ENCODE measurements around the gene PCBD1. TPM values are rescaled to one million over a fixed set of nuclear protein-coding genes. Genes with fewer than 3 reads are reported as not detected.

The PCBD1 gene
- total RNA-seq, 1 donor from 2014 or later = 162 TPM

- no peak overlapping the region for H3K4me3 Mint-ChIP-seq (ENCODE audit: low read depth)
- no peaks in the 10 kb centered on the region for H3K36me3 Mint-ChIP-seq (ENCODE audit: insufficient read depth)
- H3K4me1 Mint-ChIP-seq (ENCODE audit: low read depth) = no peaks in the 10 kb centered on the region
Measured at GRCh38 chr10:70927189-70927943, 39.0 kb upstream of the PCBD1 start.

DNA sequence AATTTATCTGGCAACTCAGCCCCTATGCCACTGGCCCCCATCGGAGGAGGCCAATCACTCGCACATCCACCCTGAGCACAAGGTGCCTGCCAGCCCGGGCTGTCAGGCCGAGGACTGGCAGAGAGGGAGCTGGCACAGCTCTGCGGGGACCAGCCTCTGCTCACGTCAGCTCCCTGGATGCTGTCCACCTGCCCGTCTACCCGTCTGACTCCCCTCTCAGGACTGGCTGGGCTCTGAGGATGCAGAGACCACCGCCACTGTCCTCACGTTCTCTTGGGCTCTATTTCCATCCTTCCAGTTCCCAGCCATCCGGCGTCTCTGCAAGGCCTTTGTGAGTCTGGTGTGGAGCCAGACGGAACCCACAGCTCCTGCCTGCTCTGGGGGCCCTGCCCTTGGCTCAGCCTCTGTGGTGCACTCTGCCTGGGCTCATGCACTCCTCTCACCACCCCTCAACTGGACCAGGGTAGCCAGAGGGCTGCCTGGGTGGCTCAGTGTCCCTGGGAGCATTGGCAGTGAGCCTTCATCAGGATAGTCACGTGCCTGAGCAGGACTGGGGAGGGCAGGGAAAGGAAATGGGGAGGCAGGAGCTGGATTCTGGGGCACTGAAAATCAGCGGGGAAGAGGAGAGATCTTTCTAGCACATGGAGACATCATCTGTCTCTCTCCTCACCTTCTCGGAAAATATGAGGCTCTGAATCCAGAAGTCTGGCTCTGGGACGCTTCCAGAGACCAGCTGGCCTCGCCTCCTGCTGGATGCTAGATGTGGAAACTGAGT is 38.0 kb upstream of the PCBD1 start:
- Mint-ChIP-seq H3K4me3 (ENCODE audit: low read depth) (no peak overlapping the region), H3K4me1 (ENCODE audit: low read depth) (no peaks in the 10 kb centered on the region), H3K36me3 (ENCODE audit: insufficient read depth) (no peaks in the 10 kb centered on the region), H3K9me3 (ENCODE audit: low read depth) (no peaks in the 10 kb centered on the region), H3K27me3 (peaks cover 49% of the 10 kb centered on the region), H3K27ac (no peak overlapping the region)
- TF ChIP-seq CTCF (IDR thresholded peaks at IDR 0.05; ENCODE audit: unreplicated experiment) = no peak
- DNase-seq (ENCODE audit: low spot score, unreplicated experiment) = no peak

More at GRCh38 chr10:70927189-70927943, 39.0 kb upstream of the PCBD1 start:
- Mint-ChIP-seq H3K9me3 (ENCODE audit: low read depth) (no peaks in the 10 kb centered on the region), H3K27ac (no peak overlapping the region), H3K27me3 (peaks cover 48% of the 10 kb centered on the region)
- no peak for TF ChIP-seq CTCF (IDR thresholded peaks at IDR 0.05; ENCODE audit: unreplicated experiment)
- no peak for DNase-seq (ENCODE audit: low spot score, unreplicated experiment)

DNA sequence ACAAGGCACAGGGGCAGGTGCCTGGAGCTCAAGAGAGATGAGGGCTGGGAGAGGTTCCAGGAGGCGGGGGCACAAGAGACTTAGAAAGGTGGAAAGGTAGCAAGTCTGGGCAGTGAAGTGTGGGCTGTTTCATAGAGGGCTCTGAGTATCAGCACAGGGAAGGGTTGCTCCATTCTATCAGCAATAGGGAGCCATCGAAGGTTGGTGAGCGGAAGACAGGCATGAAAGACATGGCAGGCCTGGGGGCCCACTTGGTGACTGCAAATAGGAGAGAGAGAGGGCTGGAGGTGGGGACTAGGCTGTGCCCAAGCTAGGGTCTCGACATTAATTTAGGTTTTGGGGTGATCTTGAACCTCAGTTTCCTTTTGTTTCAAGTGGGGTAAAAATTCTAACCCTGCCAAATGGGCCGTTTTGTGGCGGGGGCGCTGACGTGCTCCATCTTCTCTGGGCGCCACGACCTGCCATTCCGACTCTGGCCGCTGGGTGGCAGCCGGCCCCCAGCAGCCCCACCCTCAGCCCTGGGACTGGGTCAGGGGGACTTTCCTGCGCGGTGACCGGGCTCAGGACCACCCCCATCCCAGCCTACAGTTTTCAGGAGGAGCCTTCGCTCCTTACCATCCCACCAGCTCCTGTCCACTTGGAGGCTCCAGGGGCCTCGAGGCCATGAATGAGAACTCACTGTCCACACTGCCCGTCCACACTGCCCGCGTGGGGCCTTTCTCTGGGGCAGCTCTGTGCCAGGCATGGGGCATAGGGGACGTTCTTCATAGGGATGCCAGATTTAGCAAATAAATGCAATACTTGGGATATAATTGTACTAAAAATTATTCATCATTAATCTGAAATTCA is 37.2 kb upstream of the PCBD1 start:
- Mint-ChIP-seq H3K36me3 (ENCODE audit: insufficient read depth) (no peaks in the 10 kb centered on the region), H3K4me1 (ENCODE audit: low read depth) (no peaks in the 10 kb centered on the region), H3K27me3 (peaks cover 43% of the 10 kb centered on the region), H3K27ac (no peak overlapping the region), H3K9me3 (ENCODE audit: low read depth) (no peaks in the 10 kb centered on the region), H3K4me3 (ENCODE audit: low read depth) (no peak overlapping the region)
- DNase-seq (ENCODE audit: low spot score, unreplicated experiment) = peak; percentile 56
- peak; percentile 96 for TF ChIP-seq CTCF (IDR thresholded peaks at IDR 0.05; ENCODE audit: unreplicated experiment)

DNA sequence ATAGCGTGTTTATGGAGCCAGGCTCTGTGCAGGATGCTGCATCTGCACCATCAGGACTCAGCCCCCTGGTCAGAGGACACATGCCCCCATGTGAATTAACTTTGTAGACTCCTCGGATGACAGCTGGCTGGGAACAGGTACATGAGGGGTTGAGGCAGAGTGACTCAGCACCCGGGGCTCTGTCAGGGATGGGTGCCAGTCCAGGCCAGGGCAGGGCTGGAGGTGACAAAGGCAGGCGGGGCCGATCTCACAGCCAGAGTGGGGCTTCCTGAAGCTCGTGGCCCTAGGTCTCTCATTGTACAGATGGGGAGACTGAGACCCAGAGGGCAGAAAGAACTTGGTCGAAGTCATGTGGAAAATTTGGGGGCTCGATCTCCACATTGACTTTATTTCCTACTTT is 35.3 kb upstream of the PCBD1 start:
- Mint-ChIP-seq H3K27ac (no peak overlapping the region), H3K27me3 (peaks cover 37% of the 10 kb centered on the region), H3K4me3 (ENCODE audit: low read depth) (no peak overlapping the region), H3K4me1 (ENCODE audit: low read depth) (no peaks in the 10 kb centered on the region), H3K36me3 (ENCODE audit: insufficient read depth) (no peaks in the 10 kb centered on the region), H3K9me3 (ENCODE audit: low read depth) (no peaks in the 10 kb centered on the region)
- no peak for TF ChIP-seq CTCF (IDR thresholded peaks at IDR 0.05; ENCODE audit: unreplicated experiment)
- DNase-seq (ENCODE audit: low spot score, unreplicated experiment) = no peak

DNA sequence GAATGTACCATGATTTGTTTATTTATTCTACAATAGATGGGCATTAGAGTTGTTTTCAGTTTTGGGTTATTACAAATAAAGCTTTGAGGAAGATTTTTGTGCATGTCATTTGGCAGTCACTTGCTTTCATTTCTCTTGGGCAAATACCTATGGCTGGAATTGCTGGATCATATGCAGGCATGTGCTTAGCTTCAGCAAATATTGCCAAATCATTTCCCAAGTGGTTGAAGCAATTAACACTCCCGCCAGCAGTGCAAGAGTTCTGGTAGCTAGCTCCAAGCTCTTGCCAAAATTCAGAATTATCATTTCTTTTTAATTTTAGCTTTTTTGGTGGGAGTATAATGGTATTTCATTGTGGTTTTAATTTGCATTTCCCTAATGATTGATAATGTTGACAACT is 32.9 kb upstream of the PCBD1 start:
- TF ChIP-seq CTCF (IDR thresholded peaks at IDR 0.05; ENCODE audit: unreplicated experiment) = no peak
- Mint-ChIP-seq H3K4me3 (ENCODE audit: low read depth) (no peak overlapping the region), H3K27ac (no peak overlapping the region), H3K36me3 (ENCODE audit: insufficient read depth) (no peaks in the 10 kb centered on the region), H3K27me3 (peaks cover 26% of the 10 kb centered on the region), H3K9me3 (ENCODE audit: low read depth) (no peaks in the 10 kb centered on the region), H3K4me1 (ENCODE audit: low read depth) (no peaks in the 10 kb centered on the region)
- no peak for DNase-seq (ENCODE audit: low spot score, unreplicated experiment)
